Measurements from ENCODE around the gene HNRNPD. TPM values are rescaled to one million over a fixed set of nuclear protein-coding genes. Genes with fewer than 3 reads are reported as not detected.

The HNRNPD gene
- total and polyA plus RNA-seq, 10 of the 15 experiments (the other 5 are each of a cell fraction or from before 2014, with no cell fraction given): 76.6 to 882 (median 265) TPM

DNA sequence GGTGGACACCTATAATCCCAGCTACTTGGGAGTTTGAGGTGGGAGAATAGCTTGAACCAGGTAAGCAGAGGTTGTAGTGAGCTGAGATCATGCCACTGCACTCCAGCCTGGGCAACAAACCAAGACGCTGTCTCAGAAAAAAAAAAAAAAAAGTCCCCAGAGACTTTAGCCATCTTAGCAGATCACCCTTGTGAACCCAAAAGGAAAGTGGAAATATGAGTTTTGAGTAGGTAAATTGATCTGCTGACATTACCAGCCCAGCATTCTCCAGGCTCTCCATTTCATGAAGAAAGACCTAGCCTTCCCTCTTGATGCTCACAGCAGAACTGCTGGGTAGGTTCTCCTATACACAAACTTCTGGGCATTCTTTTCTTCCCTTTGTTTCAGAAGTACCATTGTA is 24.5 kb upstream of the HNRNPD start:
- ChIA-PET CTCF (interaction anchor here (1.0 kb wide), 1 partner anchor 10 kb away, joined by 4 read pairs; no protein-coding TSS in a partner anchor), POLR2A (interaction anchor here (0.7 to 0.9 kb wide), 2 partner anchors 15 to 1356 kb away, joined by 4 read pairs; no protein-coding TSS in a partner anchor)
- no peak for FAIRE-seq
- TF ChIP-seq CEBPB (IDR thresholded peaks at IDR 0.05; ENCODE audit: borderline replicate concordance in 1 of 2, low read depth in 2 of 2, low read length in 2 of 2) (no peak), CHD1 (IDR thresholded peaks at IDR 0.05; ENCODE audit: low read depth, low read length) (no peak), SIX5 (IDR thresholded peaks at IDR 0.05; ENCODE audit: low read depth, low read length, severe bottlenecking) (no peak), PRDM15 (CRISPR knock-in tag; IDR thresholded peaks at IDR 0.05) (no peak), RAD21 (IDR thresholded peaks at IDR 0.05; ENCODE audit: insufficient read depth, low read depth, low read length) (no peak), ZNF24 (IDR thresholded peaks at IDR 0.05) (no peak), RELB (IDR thresholded peaks at IDR 0.05; ENCODE audit: low read depth) (no peak), MEF2A (IDR thresholded peaks at IDR 0.05; ENCODE audit: insufficient read depth, low read depth, low read length) (no peak), SPI1 (IDR thresholded peaks at IDR 0.05; ENCODE audit: borderline replicate concordance, insufficient read depth, low read depth, low read length) (no peak), MLLT1 (IDR thresholded peaks at IDR 0.05) (no peak), RBBP5 (conservative IDR thresholded peaks at IDR 0.05) (no peak)
- TF ChIP-seq, protein P1, sequence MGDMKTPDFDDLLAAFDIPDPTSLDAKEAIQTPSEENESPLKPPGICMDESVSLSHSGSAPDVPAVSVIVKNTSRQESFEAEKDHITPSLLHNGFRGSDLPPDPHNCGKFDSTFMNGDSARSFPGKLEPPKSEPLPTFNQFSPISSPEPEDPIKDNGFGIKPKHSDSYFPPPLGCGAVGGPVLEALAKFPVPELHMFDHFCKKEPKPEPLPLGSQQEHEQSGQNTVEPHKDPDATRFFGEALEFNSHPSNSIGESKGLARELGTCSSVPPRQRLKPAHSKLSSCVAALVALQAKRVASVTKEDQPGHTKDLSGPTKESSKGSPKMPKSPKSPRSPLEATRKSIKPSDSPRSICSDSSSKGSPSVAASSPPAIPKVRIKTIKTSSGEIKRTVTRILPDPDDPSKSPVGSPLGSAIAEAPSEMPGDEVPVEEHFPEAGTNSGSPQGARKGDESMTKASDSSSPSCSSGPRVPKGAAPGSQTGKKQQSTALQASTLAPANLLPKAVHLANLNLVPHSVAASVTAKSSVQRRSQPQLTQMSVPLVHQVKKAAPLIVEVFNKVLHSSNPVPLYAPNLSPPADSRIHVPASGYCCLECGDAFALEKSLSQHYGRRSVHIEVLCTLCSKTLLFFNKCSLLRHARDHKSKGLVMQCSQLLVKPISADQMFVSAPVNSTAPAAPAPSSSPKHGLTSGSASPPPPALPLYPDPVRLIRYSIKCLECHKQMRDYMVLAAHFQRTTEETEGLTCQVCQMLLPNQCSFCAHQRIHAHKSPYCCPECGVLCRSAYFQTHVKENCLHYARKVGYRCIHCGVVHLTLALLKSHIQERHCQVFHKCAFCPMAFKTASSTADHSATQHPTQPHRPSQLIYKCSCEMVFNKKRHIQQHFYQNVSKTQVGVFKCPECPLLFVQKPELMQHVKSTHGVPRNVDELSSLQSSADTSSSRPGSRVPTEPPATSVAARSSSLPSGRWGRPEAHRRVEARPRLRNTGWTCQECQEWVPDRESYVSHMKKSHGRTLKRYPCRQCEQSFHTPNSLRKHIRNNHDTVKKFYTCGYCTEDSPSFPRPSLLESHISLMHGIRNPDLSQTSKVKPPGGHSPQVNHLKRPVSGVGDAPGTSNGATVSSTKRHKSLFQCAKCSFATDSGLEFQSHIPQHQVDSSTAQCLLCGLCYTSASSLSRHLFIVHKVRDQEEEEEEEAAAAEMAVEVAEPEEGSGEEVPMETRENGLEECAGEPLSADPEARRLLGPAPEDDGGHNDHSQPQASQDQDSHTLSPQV (IDR thresholded peaks at IDR 0.05): no peak

More for the DNA sequence above, 24.5 kb upstream of the HNRNPD start:
- Histone ChIP-seq H2AFZ (ENCODE audit: control insufficient read depth, low read depth, low read length) (no peak overlapping the region), H3K4me2 (ENCODE audit: control insufficient read depth, insufficient read depth) (no peak overlapping the region), H3K27me3 (replicated peaks in 1 of 2; ENCODE audit: control insufficient read depth in 2 of 2, insufficient read depth in 2 of 2, low read length in 1 of 2) (no peaks in the 10 kb centered on the region), H3K4me1 (ENCODE audit: control insufficient read depth, insufficient read depth, low read length) (no peaks in the 10 kb centered on the region), H3K36me3 (ENCODE audit: control insufficient read depth in 2 of 2, insufficient read depth in 2 of 2, low read length in 1 of 2) (no peaks in the 10 kb centered on the region), H4K20me1 (ENCODE audit: control insufficient read depth, insufficient read depth) (no peaks in the 10 kb centered on the region), H3K4me3 (no peak overlapping the region), H3K9me3 (replicated peaks; ENCODE audit: control insufficient read depth, insufficient read depth, low read length) (no peaks in the 10 kb centered on the region), H3K9ac (ENCODE audit: control insufficient read depth, insufficient read depth, low read length) (no peak overlapping the region), H3K79me2 (ENCODE audit: control insufficient read depth, insufficient read depth, low read length) (no peaks in the 10 kb centered on the region), H3K27ac (ENCODE audit: control insufficient read depth, insufficient read depth) (no peak overlapping the region)
- RAD21 ChIA-PET (ENCODE audit: unreplicated experiment): no interaction called here
- no TSS peak for BruUV-seq (replicated peaks)
- no peak for ATAC-seq
- intact Hi-C loops (cut with micrococcal nuclease; ENCODE audit: unreplicated experiment): no loop called here
- SMC1A ChIA-PET (ENCODE audit: uncharacterized antibody, unreplicated experiment): interaction anchor here (0.6 kb wide), 1 partner anchor 542 kb away, joined by 3 read pairs; no protein-coding TSS in a partner anchor
- no peak for DNase-seq (ENCODE audit: low read depth, low spot score)
- in situ Hi-C loops (cut with MboI): no loop called here
- 20% methylated on average over 1 of the region's 1 CpG for WGBS (ENCODE audit: insufficient coverage, insufficient replicate concordance, low lambda C conversion rate, missing lambda C conversion rate)
